ENCODE measurements around the gene LDAF1.

DNA sequence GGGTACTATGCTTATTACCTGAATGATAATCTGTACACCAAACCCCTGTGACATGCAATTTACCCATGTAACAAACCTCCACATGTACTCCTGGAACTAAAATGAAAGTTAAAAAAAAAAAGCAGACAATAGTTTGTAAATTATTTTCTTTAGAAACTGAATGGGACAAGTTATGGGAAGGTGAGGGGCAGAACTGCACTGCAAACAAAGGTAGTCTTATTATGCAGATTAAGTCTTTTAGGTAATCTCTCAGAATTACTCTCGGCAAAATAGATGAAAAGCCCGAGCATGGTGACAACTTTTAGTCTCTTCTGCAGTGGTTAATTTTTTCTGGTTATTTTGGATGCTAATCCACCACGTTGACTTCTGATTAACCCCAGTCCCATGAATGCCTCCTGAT is 25.5 kb downstream of the LDAF1 start:
- TF ChIP-seq CTCF (IDR thresholded peaks at IDR 0.05; ENCODE audit: insufficient read depth, low read length), result no peak
- TF ChIP-seq REST (IDR thresholded peaks at IDR 0.05; ENCODE audit: insufficient replicate concordance, low read depth), result no peak
- no peak for TF ChIP-seq POLR2AphosphoS5 (IDR thresholded peaks at IDR 0.05; ENCODE audit: low read depth)
- no peak for TF ChIP-seq GABPA (IDR thresholded peaks at IDR 0.05; ENCODE audit: low read depth)
